ENCODE measurements around the gene USP19.

Gene USP19, protein sequence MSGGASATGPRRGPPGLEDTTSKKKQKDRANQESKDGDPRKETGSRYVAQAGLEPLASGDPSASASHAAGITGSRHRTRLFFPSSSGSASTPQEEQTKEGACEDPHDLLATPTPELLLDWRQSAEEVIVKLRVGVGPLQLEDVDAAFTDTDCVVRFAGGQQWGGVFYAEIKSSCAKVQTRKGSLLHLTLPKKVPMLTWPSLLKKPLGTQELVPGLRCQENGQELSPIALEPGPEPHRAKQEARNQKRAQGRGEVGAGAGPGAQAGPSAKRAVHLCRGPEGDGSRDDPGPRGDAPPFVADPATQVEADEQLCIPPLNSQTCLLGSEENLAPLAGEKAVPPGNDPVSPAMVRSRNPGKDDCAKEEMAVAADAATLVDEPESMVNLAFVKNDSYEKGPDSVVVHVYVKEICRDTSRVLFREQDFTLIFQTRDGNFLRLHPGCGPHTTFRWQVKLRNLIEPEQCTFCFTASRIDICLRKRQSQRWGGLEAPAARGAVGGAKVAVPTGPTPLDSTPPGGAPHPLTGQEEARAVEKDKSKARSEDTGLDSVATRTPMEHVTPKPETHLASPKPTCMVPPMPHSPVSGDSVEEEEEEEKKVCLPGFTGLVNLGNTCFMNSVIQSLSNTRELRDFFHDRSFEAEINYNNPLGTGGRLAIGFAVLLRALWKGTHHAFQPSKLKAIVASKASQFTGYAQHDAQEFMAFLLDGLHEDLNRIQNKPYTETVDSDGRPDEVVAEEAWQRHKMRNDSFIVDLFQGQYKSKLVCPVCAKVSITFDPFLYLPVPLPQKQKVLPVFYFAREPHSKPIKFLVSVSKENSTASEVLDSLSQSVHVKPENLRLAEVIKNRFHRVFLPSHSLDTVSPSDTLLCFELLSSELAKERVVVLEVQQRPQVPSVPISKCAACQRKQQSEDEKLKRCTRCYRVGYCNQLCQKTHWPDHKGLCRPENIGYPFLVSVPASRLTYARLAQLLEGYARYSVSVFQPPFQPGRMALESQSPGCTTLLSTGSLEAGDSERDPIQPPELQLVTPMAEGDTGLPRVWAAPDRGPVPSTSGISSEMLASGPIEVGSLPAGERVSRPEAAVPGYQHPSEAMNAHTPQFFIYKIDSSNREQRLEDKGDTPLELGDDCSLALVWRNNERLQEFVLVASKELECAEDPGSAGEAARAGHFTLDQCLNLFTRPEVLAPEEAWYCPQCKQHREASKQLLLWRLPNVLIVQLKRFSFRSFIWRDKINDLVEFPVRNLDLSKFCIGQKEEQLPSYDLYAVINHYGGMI (N-terminal part only)

DNA sequence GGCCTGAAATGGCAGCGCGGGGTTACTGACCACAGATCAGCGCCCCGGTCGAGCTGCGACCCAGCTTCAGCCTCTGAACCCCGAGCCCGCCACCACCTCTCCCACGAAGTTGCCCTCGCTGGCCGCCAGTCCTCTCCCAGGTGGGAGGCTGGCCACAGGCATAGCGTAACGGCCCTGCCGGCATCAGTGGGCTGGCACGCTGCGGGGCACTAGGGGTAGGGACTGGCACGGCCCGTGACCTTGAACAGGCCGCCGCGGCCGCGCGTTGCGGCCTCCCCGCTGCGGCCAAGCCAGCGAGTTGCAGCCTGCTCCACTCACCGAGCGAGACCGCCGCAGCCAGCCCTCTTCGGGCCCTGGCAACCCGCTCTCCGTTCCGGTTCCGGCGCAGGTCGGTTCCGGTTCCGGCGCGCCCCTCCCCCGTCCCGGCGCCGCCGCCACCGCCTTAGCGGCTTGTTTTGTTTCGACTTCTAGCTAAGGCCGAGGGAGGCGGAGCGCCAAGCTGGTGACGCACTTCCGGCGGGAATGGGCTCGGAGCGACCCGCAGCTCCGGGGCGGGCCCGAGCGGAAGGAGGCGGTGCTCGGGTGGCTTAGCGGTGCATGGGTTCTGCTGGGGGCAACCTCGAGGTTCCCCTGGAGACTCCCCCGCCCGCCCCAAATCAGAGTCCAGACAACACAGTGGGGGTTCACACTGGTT is at the start of gene USP19:
Gene USP19, minus strand, starts transcription at position 386 of the 694 bp plus-strand sequence. CDS start 1,678 bp downstream, outside the sequence.
- peak within 1 kb of the TSS; percentile 93 for H3K4me3 ChIP-seq (ENCODE audit: low read depth, low read length)
- TF ChIP-seq, protein P1, sequence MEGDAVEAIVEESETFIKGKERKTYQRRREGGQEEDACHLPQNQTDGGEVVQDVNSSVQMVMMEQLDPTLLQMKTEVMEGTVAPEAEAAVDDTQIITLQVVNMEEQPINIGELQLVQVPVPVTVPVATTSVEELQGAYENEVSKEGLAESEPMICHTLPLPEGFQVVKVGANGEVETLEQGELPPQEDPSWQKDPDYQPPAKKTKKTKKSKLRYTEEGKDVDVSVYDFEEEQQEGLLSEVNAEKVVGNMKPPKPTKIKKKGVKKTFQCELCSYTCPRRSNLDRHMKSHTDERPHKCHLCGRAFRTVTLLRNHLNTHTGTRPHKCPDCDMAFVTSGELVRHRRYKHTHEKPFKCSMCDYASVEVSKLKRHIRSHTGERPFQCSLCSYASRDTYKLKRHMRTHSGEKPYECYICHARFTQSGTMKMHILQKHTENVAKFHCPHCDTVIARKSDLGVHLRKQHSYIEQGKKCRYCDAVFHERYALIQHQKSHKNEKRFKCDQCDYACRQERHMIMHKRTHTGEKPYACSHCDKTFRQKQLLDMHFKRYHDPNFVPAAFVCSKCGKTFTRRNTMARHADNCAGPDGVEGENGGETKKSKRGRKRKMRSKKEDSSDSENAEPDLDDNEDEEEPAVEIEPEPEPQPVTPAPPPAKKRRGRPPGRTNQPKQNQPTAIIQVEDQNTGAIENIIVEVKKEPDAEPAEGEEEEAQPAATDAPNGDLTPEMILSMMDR (IDR thresholded peaks at IDR 0.05; ENCODE audit: borderline replicate concordance, insufficient read depth, low read depth, low read length), result no peak

DNA sequence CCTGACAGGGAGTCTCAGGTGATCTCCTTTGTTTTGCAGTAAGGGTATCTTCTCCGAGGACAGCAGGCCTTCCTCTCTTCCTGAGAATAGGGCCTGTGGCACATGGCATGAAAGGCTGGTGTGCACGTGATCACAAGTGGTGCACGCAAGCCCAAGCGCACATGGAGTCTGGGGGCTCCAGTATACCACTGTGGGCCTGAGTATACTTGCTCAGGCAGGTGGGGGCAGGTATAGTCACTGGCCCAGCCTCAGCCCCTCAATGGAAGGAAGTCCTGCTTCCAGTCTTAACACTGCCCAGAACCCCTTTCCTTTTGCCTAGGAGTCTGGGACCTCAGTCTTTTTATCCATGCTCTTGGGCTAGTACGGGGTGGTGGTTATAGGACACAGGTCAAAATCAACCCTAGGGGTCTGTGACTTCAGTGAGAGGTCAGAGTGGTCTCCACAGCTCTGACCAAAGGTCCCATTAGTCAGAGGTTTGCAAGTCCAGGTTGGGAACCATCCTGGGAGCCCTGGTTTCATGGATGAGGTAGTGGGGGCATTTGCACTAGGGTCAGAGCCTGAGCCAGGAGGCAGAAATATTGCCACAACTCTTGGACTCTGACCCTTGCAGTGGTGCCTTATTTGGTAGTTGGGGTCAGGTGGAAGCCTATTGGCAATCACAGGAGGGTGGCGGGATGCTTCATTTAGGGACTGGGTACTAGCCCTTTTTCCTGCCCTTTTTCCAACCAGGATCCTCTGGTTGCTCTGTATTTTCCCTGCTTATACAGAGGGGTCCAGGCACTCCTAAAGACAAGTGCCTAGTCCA is 46.3 kb upstream of the USP19 start:
- TF ChIP-seq, protein P1 (IDR thresholded peaks at IDR 0.05; ENCODE audit: borderline replicate concordance, insufficient read depth, low read depth, low read length), result no peak
- H3K4me3 ChIP-seq (ENCODE audit: low read depth, low read length), result peak overlapping the region; percentile 96

DNA sequence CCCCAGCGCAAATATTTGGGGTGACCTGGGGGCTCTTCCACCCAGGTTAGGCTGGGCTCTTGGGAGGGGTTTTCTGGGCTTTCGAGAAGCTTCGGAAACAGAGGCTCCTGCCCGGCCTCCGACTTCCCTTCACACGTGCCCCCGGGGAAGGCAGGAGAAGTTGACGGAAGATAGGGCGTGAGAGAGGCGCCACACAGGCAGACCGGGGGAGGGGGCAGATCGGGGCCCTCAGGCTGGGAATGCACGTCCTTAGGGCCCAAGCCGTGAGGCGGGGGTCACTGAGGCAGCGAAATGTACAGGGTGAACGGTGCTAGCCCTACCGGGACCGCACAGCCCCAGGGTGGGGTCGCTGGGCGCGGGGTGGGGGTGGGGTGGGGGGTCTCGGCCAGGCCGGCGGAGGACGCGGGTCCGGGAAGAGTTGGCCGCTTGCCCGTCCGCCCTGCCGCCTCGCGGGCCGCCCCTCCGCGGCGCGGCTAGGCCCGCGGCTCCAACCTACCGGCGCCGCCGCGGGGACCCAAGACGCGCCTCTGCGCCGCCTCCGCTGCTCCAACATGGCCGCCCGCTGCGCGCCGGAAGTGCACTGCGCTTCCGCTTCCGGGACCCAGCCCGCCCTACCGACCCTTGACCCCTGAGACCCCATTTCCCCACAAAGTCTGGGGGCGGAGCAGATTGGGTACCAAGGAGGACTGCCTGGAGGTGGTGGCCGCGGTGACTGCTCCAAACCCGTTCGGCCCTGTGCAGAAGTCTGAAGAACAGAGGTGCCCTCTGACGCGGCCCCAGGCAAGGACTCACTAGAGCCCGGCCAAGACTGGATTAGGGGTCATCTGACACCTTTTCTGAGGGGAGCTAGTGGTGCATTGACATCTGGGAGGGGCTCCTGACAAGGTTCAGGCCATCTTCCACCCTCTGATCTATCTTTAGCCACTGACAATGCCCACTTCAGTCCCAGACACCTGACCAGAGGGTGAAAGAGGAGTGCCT is 45.4 kb upstream of the USP19 start, which contains the start of gene CCDC71:
Gene CCDC71, minus strand, starts transcription at position 561 of the 981 bp plus-strand sequence. CDS start 2,123 bp downstream, outside the sequence.
- H3K4me3 ChIP-seq (ENCODE audit: low read depth, low read length), result peak within 1 kb of the TSS; percentile 96
- TF ChIP-seq, protein P1 (IDR thresholded peaks at IDR 0.05; ENCODE audit: borderline replicate concordance, insufficient read depth, low read depth, low read length), result no peak

DNA sequence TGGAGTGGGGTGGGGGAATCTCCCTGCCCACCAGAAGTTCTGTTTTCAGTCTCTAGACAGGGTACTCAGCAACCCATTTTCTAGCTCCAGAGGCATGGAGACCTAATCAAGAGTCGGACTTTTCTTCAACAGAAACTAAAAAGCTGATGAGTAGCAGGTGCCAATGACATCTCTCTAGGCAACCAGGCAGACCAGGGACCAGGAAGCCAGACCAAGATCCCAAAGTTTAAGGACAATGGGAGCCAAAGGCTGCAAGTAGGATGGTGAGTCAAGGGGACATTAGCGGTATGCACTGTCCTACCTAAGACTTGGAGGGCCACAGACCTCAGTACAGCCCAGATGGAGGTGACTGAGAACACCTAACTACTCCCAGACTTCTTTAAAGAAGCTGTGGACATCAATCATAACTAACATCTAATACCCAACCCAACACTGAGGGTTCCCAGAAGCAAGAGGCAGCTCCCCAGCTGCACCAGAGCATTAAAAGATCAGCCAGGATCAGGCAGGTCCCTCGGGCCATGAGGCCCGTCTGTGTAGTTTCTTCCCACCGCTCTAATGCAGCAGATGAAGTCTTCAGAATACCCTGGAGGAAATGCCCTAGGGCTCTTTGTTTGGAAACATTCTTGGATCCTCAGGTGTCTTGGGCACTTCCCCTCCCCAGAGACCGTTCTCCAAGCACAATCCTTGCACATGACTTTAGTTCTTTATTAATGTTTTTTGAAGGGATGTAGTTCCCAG is 44.5 kb upstream of the USP19 start:
- peak overlapping the region; percentile 96 for H3K4me3 ChIP-seq (ENCODE audit: low read depth, low read length)
- TF ChIP-seq, protein P1 (IDR thresholded peaks at IDR 0.05; ENCODE audit: borderline replicate concordance, insufficient read depth, low read depth, low read length), result no peak

DNA sequence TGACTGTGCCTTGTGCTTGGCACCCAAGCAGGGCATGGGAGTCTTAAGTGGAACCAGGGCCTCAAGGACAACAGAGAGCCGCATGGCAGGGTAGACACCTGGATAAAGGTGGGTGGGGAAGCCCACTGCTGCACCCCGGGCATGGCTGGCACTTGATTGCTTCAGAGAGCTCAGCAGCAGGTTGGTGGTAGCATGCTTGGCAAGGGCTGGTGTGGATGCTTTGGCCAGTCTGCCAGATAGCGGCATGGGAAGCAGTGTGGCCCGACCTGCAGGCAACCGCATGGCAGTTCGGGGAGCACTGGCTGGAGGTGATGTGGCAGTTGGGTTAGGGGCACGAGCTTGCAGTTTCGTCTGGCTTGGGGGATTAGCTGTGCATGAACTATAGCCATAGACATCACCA is 43.0 kb upstream of the USP19 start:
- TF ChIP-seq, protein P1 (IDR thresholded peaks at IDR 0.05; ENCODE audit: borderline replicate concordance, insufficient read depth, low read depth, low read length), result no peak
- H3K4me3 ChIP-seq (ENCODE audit: low read depth, low read length), result no peak overlapping the region
